ENCODE data around the gene U2SURP. TPM values are rescaled to one million over a fixed set of nuclear protein-coding genes. Genes with fewer than 3 reads are reported as not detected.

Gene U2SURP
- total RNA-seq, 1 experiment from 2014 or later: 132 TPM

GRCh38 chr3:142966808-142967207 lies 34.6 kb upstream of the U2SURP start:
- Histone ChIP-seq H3K27ac (ENCODE audit: low read depth, low read length) (no peak overlapping the region), H3K27me3 (ENCODE audit: insufficient read depth, low read length) (no peaks in the 10 kb centered on the region), H3K79me2 (ENCODE audit: insufficient read depth, low read length) (no peaks in the 10 kb centered on the region), H3K4me2 (ENCODE audit: low read length) (no peak overlapping the region), H3K9me2 (ENCODE audit: insufficient read depth) (no peaks in the 10 kb centered on the region), H4K20me1 (ENCODE audit: insufficient read depth) (no peaks in the 10 kb centered on the region), H3K9me3 (ENCODE audit: control insufficient read depth in 1 of 2, insufficient read depth in 1 of 2, low read depth in 1 of 2, low read length in 2 of 2) (no peaks in the 10 kb centered on the region), H3K9ac (ENCODE audit: low read length) (no peak overlapping the region), H3K4me1 (ENCODE audit: control insufficient read depth in 1 of 2, insufficient read depth in 2 of 2, low read length in 2 of 2) (no peaks in the 10 kb centered on the region), H3K36me3 (ENCODE audit: control insufficient read depth in 1 of 2, insufficient read depth in 2 of 2, low read length in 2 of 2) (no peaks in the 10 kb centered on the region), H2AFZ (ENCODE audit: low read depth, low read length, poor library complexity, severe bottlenecking) (no peak overlapping the region), H3K4me3 (replicated peaks in 1 of 2; ENCODE audit: low read depth in 1 of 2, low read length in 2 of 2) (no peak overlapping the region)
- TF ChIP-seq SP1 (IDR thresholded peaks at IDR 0.05; ENCODE audit: low read depth) (no peak), SIN3A (IDR thresholded peaks at IDR 0.05; ENCODE audit: low read depth) (no peak), EGR1 (IDR thresholded peaks at IDR 0.05; ENCODE audit: low read depth) (no peak), CEBPB (IDR thresholded peaks at IDR 0.05; ENCODE audit: low read depth) (no peak), ZNF274 (IDR thresholded peaks at IDR 0.05; ENCODE audit: low read depth, low read length) (no peak), ZBTB33 (IDR thresholded peaks at IDR 0.05; ENCODE audit: extremely low read depth, insufficient replicate concordance, low read length) (no peak), TCF7L2 (IDR thresholded peaks at IDR 0.05; ENCODE audit: borderline replicate concordance, extremely low read depth, insufficient read depth, insufficient read length) (no peak), FOSL1 (IDR thresholded peaks at IDR 0.05; ENCODE audit: low read depth) (no peak), EZH2phosphoT487 (IDR thresholded peaks at IDR 0.05; ENCODE audit: borderline replicate concordance) (no peak), POLR2A (IDR thresholded peaks at IDR 0.05; ENCODE audit: borderline replicate concordance, extremely low read depth, insufficient read depth, insufficient read length) (no peak), REST (IDR thresholded peaks at IDR 0.05; ENCODE audit: low read depth) (no peak), EZH2 (IDR thresholded peaks at IDR 0.05) (no peak), POLR2AphosphoS5 (IDR thresholded peaks at IDR 0.05; ENCODE audit: low read depth, low read length) (no peak), JUND (IDR thresholded peaks at IDR 0.05) (no peak), YY1 (IDR thresholded peaks at IDR 0.05; ENCODE audit: extremely low read depth, insufficient replicate concordance, low read depth, low read length) (no peak), ZFX (IDR thresholded peaks at IDR 0.05) (no peak)
- TF ChIP-seq, protein P1, sequence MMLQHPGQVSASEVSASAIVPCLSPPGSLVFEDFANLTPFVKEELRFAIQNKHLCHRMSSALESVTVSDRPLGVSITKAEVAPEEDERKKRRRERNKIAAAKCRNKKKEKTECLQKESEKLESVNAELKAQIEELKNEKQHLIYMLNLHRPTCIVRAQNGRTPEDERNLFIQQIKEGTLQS (IDR thresholded peaks at IDR 0.05): no peak
- TF ChIP-seq, protein P2, sequence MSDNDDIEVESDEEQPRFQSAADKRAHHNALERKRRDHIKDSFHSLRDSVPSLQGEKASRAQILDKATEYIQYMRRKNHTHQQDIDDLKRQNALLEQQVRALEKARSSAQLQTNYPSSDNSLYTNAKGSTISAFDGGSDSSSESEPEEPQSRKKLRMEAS (IDR thresholded peaks at IDR 0.05): no peak
- TF ChIP-seq, protein P3, sequence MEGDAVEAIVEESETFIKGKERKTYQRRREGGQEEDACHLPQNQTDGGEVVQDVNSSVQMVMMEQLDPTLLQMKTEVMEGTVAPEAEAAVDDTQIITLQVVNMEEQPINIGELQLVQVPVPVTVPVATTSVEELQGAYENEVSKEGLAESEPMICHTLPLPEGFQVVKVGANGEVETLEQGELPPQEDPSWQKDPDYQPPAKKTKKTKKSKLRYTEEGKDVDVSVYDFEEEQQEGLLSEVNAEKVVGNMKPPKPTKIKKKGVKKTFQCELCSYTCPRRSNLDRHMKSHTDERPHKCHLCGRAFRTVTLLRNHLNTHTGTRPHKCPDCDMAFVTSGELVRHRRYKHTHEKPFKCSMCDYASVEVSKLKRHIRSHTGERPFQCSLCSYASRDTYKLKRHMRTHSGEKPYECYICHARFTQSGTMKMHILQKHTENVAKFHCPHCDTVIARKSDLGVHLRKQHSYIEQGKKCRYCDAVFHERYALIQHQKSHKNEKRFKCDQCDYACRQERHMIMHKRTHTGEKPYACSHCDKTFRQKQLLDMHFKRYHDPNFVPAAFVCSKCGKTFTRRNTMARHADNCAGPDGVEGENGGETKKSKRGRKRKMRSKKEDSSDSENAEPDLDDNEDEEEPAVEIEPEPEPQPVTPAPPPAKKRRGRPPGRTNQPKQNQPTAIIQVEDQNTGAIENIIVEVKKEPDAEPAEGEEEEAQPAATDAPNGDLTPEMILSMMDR (IDR thresholded peaks at IDR 0.05 in 2 of 3, conservative IDR thresholded peaks at IDR 0.05 in 1 of 3; ENCODE audit: borderline replicate concordance in 1 of 3, insufficient read depth in 1 of 3, low read depth in 2 of 3, low read length in 2 of 3): no peak
- no peak for ATAC-seq
- POLR2A ChIA-PET: interaction anchor here (0.7 kb wide), 1 partner anchor 871 kb away, joined by 4 read pairs; no protein-coding TSS in a partner anchor
- CTCF ChIA-PET: interaction anchor here (1.6 kb wide), 1 partner anchor 9 kb away, joined by 6 read pairs; no protein-coding TSS in a partner anchor
- RAD21 ChIA-PET (ENCODE audit: low non-redundant PET in 1 of 2, low total read pairs in 2 of 2, uncharacterized antibody in 2 of 2, unreplicated experiment in 2 of 2): no interaction called here
- BruUV-seq (replicated peaks): no TSS peak
- intact Hi-C loops (cut with micrococcal nuclease): no loop called here
- no peak for DNase-seq (ENCODE audit: low read depth, low spot score)

Measured in HCT116 (cell line).